D341Med (cell line): ENCODE data around the gene ANKDD1A.
A peak's percentile ranks its signal among the peaks of the same experiment; 100 is the strongest.

ENCODE experiments used
- DNase-seq: peaks from one replicate; pipeline ENCODE4 v3.0.0; 2012; ENCODE audit warnings: low spot score

Gene ANKDD1A

GRCh38 chr15:64895285-64896065, 16.2 kb upstream of the ANKDD1A start:
- peak; percentile 10 for DNase-seq

- DNase-seq, result no peak
These were observed 15.2 kb upstream of the ANKDD1A start for GRCh38 chr15:64896371-64897069.

GRCh38 chr15:64897345-64897985, 14.2 kb upstream of the ANKDD1A start:
- peak; percentile 10 for DNase-seq

GRCh38 chr15:64898406-64898805, 13.3 kb upstream of the ANKDD1A start:
- no peak for DNase-seq

GRCh38 chr15:64901141-64901540, 10.6 kb upstream of the ANKDD1A start:
- DNase-seq, result no peak

- no peak for DNase-seq
These were observed 9.8 kb upstream of the ANKDD1A start for GRCh38 chr15:64901914-64902313.

- no peak for DNase-seq
These were observed 8.8 kb upstream of the ANKDD1A start for GRCh38 chr15:64902863-64903262.

GRCh38 chr15:64903326-64903950, 8.3 kb upstream of the ANKDD1A start:
- DNase-seq, result no peak

GRCh38 chr15:64904189-64904588, 7.5 kb upstream of the ANKDD1A start:
- DNase-seq, result no peak

- peak; percentile 92 for DNase-seq
These were observed 6.4 kb upstream of the ANKDD1A start for GRCh38 chr15:64905119-64905831.

- DNase-seq, result no peak
These were observed 5.8 kb upstream of the ANKDD1A start for GRCh38 chr15:64905941-64906340.

GRCh38 chr15:64906402-64906801, 5.3 kb upstream of the ANKDD1A start:
- no peak for DNase-seq

GRCh38 chr15:64907991-64908390, 3.7 kb upstream of the ANKDD1A start:
- DNase-seq, result no peak

GRCh38 chr15:64909546-64909945, 2.2 kb upstream of the ANKDD1A start:
- no peak for DNase-seq

- DNase-seq, result peak; percentile 42
These were observed 950 bp downstream of the ANKDD1A start for GRCh38 chr15:64912379-64913325.

GRCh38 chr15:64915518-64916227, 4.0 kb downstream of the ANKDD1A start:
- peak; percentile 17 for DNase-seq

- no peak for DNase-seq
These were observed 4.7 kb downstream of the ANKDD1A start for GRCh38 chr15:64916365-64916764.

GRCh38 chr15:64917211-64917610, 5.5 kb downstream of the ANKDD1A start:
- no peak for DNase-seq

GRCh38 chr15:64919721-64920120, 8.0 kb downstream of the ANKDD1A start:
- DNase-seq, result no peak

- no peak for DNase-seq
These were observed 10.0 kb downstream of the ANKDD1A start for GRCh38 chr15:64921711-64922110.
